Activated T-helper 1 cell treated with anti-CD3 and anti-CD28 coated beads, Interleukin-12 subunit alpha, Interleukin-12 subunit beta, Interleukin-2, Interleukin-4 antibody, amounts not matched to agents 30 ng/mL and 10 ng/mL and 1 ng/mL, durations not matched to agents 14 hours and 24 hours and 36 hours (primary cell): Measurements from ENCODE around the gene CYLD. TPM values are rescaled to one million over a fixed set of nuclear protein-coding genes. Genes with fewer than 3 reads are reported as not detected.

Source experiments
- DNase-seq: peaks from one replicate; pipeline ENCODE4 v3.0.0; 2021; ENCODE audit warnings: low spot score
- H3K27ac Mint-ChIP-seq: one replicate; pipeline ENCODE4 v1.8.0; 2021; ENCODE audit warnings: mild to moderate bottlenecking, mixed read lengths
- H3K27me3 Mint-ChIP-seq: one replicate; pipeline ENCODE4 v1.8.0; 2022; ENCODE audit warnings: mild to moderate bottlenecking, moderate library complexity, mixed read lengths; ENCODE audit not compliant: insufficient read depth
- H3K36me3 Mint-ChIP-seq: one replicate; pipeline ENCODE4 v1.8.0; 2021; ENCODE audit warnings: low read depth, mixed read lengths
- H3K4me1 Mint-ChIP-seq: one replicate; pipeline ENCODE4 v1.8.0; 2021; ENCODE audit warnings: low read depth, mixed read lengths
- H3K4me3 Mint-ChIP-seq: one replicate; pipeline ENCODE4 v1.8.0; 2021; ENCODE audit warnings: mild to moderate bottlenecking, moderate library complexity, mixed read lengths
- H3K9me3 Mint-ChIP-seq: one replicate; pipeline ENCODE4 v1.8.0; 2021; ENCODE audit warnings: mixed read lengths
- intact Hi-C: fragments of 100-400 bp; cut with micrococcal nuclease; formaldehyde crosslinking; loops from one replicate; pipeline ENCODE4 v1.15.1; 2024
- total RNA-seq: library from RNA; stranded (reverse); gene quantifications from 2 replicates; pipeline ENCODE4 v1.2.3, GENCODE V29; 2022

CYLD gene
- total RNA-seq, 1 donor from 2014 or later: 219 TPM

- no peak overlapping the region for H3K4me3 Mint-ChIP-seq
- intact Hi-C loops: no loop called here
- H3K27ac Mint-ChIP-seq: no peak overlapping the region
- H3K27me3 Mint-ChIP-seq: no peaks in the 10 kb centered on the region
- peaks cover 63% of the 10 kb centered on the region for H3K4me1 Mint-ChIP-seq
- peaks cover 35% of the 10 kb centered on the region for H3K36me3 Mint-ChIP-seq
- DNase-seq: no peak
- H3K9me3 Mint-ChIP-seq: no peaks in the 10 kb centered on the region
Observed at GRCh38 chr16:50736448-50736847, 5.4 kb upstream of the CYLD start.

DNA sequence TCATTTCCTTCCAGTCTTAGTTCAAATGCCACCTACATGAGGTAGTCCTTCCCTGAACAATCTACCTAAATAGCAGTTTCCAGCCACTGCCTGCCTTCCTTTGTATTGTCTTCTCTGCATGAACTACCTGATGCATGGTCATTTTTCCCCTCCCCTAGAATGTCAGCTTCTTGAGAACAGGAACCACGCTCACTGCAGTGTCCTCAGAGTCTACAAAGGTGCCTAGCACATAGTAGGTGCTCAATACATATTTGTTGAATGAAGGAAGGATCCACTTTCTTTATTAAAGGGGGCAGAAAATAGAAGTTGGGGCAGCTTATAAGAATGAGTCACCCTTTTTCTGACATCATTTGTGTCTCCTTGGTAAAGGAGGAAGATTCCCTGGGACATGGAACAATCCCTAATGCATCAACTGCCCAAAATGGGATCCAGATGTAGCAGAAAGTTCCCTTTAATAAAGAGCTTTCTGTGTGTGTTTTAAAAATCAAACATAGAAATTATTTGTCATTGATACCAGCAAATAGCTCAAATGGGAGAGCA is 4.4 kb upstream of the CYLD start:
- Mint-ChIP-seq H3K4me3 (no peak overlapping the region), H3K4me1 (peaks cover 55% of the 10 kb centered on the region), H3K36me3 (peaks cover 26% of the 10 kb centered on the region), H3K27me3 (no peaks in the 10 kb centered on the region), H3K27ac (no peak overlapping the region), H3K9me3 (no peaks in the 10 kb centered on the region)
- intact Hi-C loops: no loop called here
- DNase-seq: no peak

DNA sequence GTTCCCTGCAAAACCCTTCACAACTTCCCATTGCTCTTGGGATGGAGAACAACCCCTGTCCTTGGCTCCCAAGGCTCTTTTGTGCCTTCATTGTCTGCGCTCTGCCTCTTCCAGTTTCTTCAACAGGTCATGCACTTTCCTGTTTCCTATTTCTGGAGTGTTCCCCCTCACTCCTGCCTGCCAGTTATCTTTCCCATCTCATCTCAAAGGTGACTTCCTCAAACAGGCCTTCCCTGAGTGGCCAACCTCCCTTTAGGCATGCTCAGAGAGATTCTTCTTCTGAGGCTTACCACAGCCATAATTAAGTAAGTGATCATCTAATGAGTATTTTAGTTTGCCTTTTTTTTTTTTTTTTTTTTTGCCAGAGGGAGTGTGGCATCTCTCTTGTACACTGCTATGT is 2.9 kb upstream of the CYLD start:
- Mint-ChIP-seq H3K4me1 (peaks cover 64% of the 10 kb centered on the region), H3K36me3 (peaks cover 29% of the 10 kb centered on the region), H3K4me3 (no peak overlapping the region), H3K9me3 (no peaks in the 10 kb centered on the region), H3K27ac (peak overlapping the region; percentile 13), H3K27me3 (no peaks in the 10 kb centered on the region)
- intact Hi-C loops: no loop called here
- DNase-seq: no peak

DNA sequence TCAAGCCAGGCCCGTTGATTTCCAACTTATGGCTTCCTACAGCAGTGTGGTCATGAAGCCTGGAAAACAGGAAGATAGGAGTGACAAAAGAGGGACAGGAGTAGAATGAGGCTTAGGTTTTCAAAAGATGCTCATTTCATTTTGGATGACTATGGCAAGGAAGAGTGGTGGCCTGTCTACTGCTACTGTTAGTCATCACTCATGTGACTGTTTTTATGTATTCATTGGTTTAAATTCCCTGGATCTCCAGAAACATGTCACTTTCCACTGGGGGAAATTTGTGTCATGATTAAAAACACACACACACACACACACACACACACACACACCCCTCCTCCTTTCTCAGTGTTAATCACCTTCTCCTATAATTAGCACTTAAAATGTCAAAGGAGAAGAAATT is 1.1 kb upstream of the CYLD start:
- intact Hi-C loops: loop anchor here (1.0 to 5.0 kb wide), 7 partner anchors 32 to 673 kb away; partner anchors contain the start of gene HEATR3
- Mint-ChIP-seq H3K36me3 (peaks cover 34% of the 10 kb centered on the region), H3K4me1 (peaks cover 70% of the 10 kb centered on the region), H3K4me3 (peak overlapping the region; percentile 81), H3K9me3 (no peaks in the 10 kb centered on the region), H3K27ac (peak overlapping the region; percentile 93), H3K27me3 (no peaks in the 10 kb centered on the region)
- DNase-seq: no peak

DNA sequence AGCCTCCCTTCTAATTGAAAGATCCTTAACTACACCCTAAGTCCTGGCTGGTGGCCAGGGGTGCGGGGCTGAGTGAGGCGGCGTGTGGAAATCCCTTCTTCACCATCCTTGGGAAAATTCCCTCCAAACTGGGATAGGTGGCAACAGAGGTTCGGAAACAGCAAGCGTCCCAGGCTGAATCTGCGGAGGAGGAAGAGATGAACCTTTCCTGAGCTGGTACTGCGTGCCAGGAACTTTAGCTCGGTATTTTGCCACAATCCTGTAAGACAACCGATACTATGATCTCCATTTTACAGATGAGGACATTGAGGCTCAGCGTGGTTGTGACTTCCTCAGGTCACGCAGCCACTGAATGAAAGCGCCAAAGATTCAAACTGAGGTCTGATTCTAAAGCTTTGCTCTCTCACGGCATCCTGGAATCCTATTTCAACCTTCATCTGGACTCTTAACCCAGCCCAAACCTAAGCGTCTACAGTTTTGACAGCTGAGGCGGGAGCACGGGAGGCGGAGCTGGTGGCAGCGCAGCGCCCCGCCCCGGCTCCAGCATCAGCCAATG is 583 bp upstream of the CYLD start:
- peak overlapping the region; percentile 93 for H3K27ac Mint-ChIP-seq
- peaks cover 32% of the 10 kb centered on the region for H3K36me3 Mint-ChIP-seq
- no peaks in the 10 kb centered on the region for H3K27me3 Mint-ChIP-seq
- H3K4me3 Mint-ChIP-seq: peak overlapping the region; percentile 81
- peaks cover 69% of the 10 kb centered on the region for H3K4me1 Mint-ChIP-seq
- intact Hi-C loops: loop anchor here (1.0 to 5.0 kb wide), 7 partner anchors 33 to 674 kb away; partner anchors contain the start of gene HEATR3
- no peak for DNase-seq
- H3K9me3 Mint-ChIP-seq: no peaks in the 10 kb centered on the region

DNA sequence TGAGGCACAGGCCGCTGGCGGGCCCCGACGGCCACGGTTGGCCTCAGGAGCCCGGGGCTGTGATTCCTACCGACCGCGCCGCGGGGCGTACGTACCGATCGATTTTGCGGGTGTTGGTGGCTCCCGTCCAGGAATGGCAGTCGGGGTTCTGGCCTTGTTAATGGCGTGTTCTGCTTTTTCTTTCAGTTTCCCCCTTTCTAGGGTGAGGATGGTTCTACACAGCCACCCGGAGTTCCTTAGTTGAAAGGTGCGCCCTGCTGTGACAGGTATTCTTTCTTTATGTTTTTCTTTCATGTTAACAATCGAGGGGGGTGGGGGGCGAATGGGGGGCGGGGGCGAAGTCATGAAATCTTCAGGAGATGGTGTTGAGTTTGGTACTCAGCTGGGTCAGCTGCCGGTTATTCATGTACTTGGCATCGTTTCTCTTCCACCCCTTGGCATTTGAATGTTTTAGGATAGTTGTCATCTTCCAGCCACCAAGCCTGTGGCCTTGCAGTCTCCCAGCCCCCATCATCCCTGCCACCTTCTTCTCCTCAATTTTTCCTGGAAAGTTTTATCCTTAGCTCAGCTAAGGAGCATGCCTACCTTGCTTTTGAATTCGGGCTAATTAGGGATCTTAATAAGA is 802 bp downstream of the CYLD start:
- Mint-ChIP-seq H3K27ac (peak overlapping the region; percentile 90), H3K36me3 (peaks cover 32% of the 10 kb centered on the region), H3K4me1 (peaks cover 66% of the 10 kb centered on the region), H3K27me3 (no peaks in the 10 kb centered on the region), H3K9me3 (no peaks in the 10 kb centered on the region), H3K4me3 (peak overlapping the region; percentile 86)
- DNase-seq: peak; percentile 53
- intact Hi-C loops: loop anchor here (1.0 to 5.0 kb wide), 6 partner anchors 22 to 718 kb away; partner anchors contain the start of genes CNEP1R1 and HEATR3

GRCh38 chr16:50743581-50744225 is 1.8 kb downstream of the CYLD start:
- Mint-ChIP-seq H3K9me3 (no peaks in the 10 kb centered on the region), H3K27ac (peak overlapping the region; percentile 90), H3K4me1 (peaks cover 69% of the 10 kb centered on the region), H3K4me3 (peak overlapping the region; percentile 86), H3K36me3 (peaks cover 36% of the 10 kb centered on the region), H3K27me3 (no peaks in the 10 kb centered on the region)
- intact Hi-C loops: loop anchor here (1.0 to 5.0 kb wide), 6 partner anchors 21 to 719 kb away; partner anchors contain the start of genes CNEP1R1 and HEATR3
- no peak for DNase-seq

- peak overlapping the region; percentile 90 for H3K27ac Mint-ChIP-seq
- intact Hi-C loops: loop anchor here (5.0 kb wide), 3 partner anchors 48 to 678 kb away; partner anchors contain the start of gene HEATR3
- H3K36me3 Mint-ChIP-seq: peaks cover 34% of the 10 kb centered on the region
- H3K27me3 Mint-ChIP-seq: no peaks in the 10 kb centered on the region
- no peak for DNase-seq
- H3K4me3 Mint-ChIP-seq: peak overlapping the region; percentile 86
- H3K4me1 Mint-ChIP-seq: peaks cover 66% of the 10 kb centered on the region
- H3K9me3 Mint-ChIP-seq: no peaks in the 10 kb centered on the region
Observed at GRCh38 chr16:50744881-50745280, 3.0 kb downstream of the CYLD start.

GRCh38 chr16:50745940-50746339 is 4.1 kb downstream of the CYLD start:
- peak overlapping the region; percentile 90 for H3K27ac Mint-ChIP-seq
- peaks cover 67% of the 10 kb centered on the region for H3K4me1 Mint-ChIP-seq
- H3K27me3 Mint-ChIP-seq: no peaks in the 10 kb centered on the region
- H3K4me3 Mint-ChIP-seq: peak overlapping the region; percentile 86
- DNase-seq: no peak
- intact Hi-C loops: loop anchor here (2.0 kb wide), 4 partner anchors 35 to 531 kb away; partner anchors contain the start of gene BRD7
- peaks cover 39% of the 10 kb centered on the region for H3K36me3 Mint-ChIP-seq
- no peaks in the 10 kb centered on the region for H3K9me3 Mint-ChIP-seq

- Mint-ChIP-seq H3K9me3 (no peaks in the 10 kb centered on the region), H3K27me3 (no peaks in the 10 kb centered on the region), H3K4me3 (peak overlapping the region; percentile 85), H3K4me1 (peaks cover 74% of the 10 kb centered on the region), H3K27ac (peak overlapping the region; percentile 92), H3K36me3 (peaks cover 43% of the 10 kb centered on the region)
- DNase-seq: peak; percentile 40
- intact Hi-C loops: loop anchor here (1.0 to 2.0 kb wide), 11 partner anchors 33 to 533 kb away; partner anchors contain the start of genes BRD7, NKD1 and SNX20
Observed at GRCh38 chr16:50747207-50747956, 5.5 kb downstream of the CYLD start.

DNA sequence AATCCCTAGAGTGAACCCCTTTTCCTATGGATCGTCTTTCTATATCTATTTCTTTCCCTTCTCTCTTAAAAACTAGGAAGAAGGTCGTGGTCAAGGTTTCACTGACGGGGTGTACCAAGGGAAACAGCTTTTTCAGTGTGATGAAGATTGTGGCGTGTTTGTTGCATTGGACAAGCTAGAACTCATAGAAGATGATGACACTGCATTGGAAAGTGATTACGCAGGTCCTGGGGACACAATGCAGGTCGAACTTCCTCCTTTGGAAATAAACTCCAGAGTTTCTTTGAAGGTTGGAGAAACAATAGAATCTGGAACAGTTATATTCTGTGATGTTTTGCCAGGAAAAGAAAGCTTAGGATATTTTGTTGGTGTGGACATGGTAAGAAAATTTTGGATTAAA is 9.6 kb downstream of the CYLD start:
- Mint-ChIP-seq H3K4me3 (peak overlapping the region; percentile 33), H3K9me3 (no peaks in the 10 kb centered on the region), H3K36me3 (peaks cover 44% of the 10 kb centered on the region), H3K4me1 (peaks cover 75% of the 10 kb centered on the region), H3K27me3 (no peaks in the 10 kb centered on the region), H3K27ac (no peak overlapping the region)
- intact Hi-C loops: no loop called here
- no peak for DNase-seq

DNA sequence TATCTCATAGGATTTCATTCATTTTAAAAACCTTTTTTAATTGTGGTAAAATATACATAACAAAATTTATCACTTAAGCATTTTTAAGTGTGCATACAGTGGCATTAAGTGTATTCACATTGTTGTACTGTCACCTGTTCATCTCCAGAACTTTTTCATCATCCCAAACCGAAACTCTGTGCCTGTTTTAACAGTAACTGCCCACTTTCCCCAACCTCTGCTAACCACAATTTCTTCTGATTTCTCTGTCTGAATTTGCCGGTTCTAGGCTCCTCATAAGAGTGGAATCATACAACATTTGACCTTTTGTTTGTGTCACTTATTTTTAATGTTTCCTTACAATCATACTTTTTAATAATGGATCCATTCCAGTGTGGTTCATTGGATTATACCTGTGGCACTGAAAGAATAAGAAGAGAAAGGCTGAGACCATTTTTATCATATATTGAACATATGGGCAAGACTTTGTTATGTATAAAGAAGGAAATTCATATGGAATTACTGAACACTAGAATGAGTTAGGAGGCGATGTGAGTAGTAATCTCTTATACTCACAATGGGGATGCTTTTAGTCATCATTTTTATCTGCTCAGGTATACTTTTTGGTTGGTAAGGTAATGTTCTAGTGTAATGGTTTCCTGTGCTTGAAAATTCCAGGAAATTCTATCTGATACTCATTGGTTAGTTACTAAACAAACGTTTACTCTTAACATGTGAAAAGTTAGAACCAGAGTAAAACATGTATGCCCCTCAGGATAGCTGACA is 10.8 kb downstream of the CYLD start:
- H3K36me3 Mint-ChIP-seq: peaks cover 40% of the 10 kb centered on the region
- H3K4me1 Mint-ChIP-seq: peaks cover 73% of the 10 kb centered on the region
- H3K9me3 Mint-ChIP-seq: no peaks in the 10 kb centered on the region
- DNase-seq: no peak
- intact Hi-C loops: no loop called here
- H3K27me3 Mint-ChIP-seq: no peaks in the 10 kb centered on the region
- H3K4me3 Mint-ChIP-seq: peak overlapping the region; percentile 48
- H3K27ac Mint-ChIP-seq: peak overlapping the region; percentile 66
